Activated CD4-positive, alpha-beta T cell treated with anti-CD3 and anti-CD28 coated beads for 1 hour (primary cell): ENCODE data around the gene XIRP2.
"Not testable (repeated sequence)": the region's sequence is repeated elsewhere in the genome, so short reads cannot be mapped to it uniquely, and the experiment has no call there.

Experiments
- DNase-seq: peaks from one replicate; pipeline ENCODE4 v3.0.0-alpha.2; 2020

Gene XIRP2

DNA sequence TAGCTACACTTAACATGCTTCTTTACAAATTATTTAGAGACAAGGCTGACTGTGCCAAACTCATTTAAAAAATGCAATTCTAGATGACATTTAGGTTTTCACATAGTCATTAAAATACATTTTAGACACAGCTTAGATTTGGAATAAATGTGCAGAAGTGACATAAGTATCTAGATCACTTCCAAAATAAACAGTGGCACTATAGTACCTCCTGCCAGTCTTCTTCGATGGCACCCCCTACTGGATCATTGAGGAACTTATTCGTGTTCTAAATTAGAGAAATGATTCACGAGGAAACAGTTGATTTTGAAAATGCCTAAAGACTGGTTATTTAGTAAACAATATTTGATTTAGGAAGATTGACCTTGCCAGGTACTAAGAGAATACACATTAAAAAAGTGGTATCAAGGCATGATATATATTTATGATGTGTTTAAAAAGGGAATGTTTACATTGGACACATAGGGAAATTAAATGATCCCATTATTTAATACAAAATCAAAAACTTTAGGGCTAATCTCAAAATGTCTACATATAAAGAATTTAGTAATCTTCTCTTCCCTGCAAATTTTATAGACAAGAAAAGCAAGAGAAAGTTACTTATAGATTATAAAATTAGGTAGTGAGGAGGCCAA, 323.9 kb downstream of the XIRP2 start:
- DNase-seq, result no peak

DNA sequence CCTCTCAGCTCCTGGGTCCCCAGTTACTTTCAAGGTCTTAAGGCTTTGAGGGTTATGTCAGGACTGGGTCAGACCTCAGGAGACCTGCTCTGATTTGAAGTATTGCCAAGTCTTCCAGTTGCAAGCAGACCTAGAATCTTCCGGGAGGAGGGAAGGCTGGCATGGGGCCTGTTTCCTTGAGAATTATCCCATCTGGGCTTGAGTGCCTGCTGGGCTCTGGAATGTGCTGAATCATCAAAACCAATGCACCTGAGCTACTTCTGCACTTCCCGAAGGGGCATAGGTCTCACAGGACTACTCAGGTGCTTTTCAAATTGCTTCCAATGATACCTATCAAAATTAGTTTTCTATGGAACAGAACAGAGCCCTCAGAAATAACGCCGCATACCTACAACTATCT, 327.3 kb downstream of the XIRP2 start:
- DNase-seq, result no peak

DNA sequence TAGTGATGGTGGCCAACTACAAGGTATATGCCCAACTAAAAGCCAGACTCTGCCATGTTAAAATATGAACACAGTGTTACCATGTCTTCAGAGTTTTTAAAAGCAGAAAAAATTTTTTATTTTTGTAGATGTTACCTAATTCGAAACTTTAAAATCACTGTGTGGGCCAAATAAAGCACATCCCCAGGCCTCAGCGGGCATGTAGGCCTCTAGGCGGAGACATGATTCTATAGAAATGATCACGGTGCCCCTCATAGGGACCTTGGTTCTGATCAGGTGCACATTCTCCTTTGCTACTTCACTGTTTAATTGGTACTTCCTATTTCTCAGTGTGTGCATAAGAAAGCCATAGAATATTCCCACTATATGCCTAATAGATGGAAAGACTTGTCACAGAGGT, 349.2 kb downstream of the XIRP2 start:
- DNase-seq, result no peak

DNA sequence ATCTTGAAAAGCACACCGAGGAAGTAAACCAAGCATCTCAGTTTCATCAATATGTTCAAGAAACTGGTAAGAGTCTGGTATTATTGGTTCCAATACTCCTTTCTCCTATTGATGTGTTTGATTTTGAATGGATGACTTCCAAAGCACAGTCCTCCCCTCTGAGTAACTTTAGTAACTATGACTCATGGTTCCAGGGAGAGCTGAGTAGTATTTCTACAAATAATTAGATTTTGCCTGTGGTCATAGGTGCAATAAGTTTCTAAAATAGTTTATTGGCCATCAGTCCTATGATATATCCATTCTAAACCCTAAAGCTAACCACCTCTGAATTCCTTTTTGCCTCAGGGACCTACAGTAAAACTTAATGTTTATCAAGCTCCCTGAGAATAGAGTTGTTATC, 352.4 kb downstream of the XIRP2 start:
- DNase-seq, result no peak

DNA sequence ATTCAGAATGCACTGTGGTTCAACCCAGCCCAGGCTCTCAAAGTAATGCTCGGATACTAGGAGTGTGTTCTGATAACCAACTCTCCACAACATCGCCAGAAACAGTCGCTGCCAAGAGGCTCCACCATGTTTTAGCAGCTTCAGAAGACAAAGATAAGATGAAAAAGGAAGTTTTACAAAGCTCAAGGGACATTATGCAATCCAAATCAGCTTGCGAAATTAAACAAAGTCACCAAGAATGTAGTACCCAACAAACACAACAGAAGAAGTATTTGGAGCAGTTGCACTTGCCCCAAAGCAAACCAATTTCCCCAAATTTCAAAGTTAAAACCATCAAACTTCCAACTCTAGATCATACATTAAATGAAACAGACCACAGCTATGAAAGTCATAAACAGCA, 360.9 kb downstream of the XIRP2 start:
- no peak for DNase-seq

DNA sequence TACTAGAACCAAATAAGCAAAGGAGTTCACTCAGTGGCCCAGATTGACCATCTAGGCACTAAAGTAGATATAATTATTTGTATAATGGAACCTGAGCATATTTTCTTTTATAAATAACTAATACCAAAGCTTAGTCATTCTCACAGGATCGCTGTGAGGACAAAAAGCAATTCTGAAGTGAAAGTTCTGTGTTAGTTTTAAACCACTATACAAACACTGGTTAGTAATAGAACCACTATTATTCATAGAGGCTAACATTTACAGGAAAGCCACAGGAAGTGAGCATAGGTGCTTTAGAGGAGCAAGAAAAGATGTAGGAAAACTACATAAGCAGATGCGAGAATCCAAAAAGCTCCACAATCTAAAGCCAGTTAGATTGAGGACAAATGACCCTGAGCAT, 364.7 kb downstream of the XIRP2 start:
- DNase-seq, result no peak

DNA sequence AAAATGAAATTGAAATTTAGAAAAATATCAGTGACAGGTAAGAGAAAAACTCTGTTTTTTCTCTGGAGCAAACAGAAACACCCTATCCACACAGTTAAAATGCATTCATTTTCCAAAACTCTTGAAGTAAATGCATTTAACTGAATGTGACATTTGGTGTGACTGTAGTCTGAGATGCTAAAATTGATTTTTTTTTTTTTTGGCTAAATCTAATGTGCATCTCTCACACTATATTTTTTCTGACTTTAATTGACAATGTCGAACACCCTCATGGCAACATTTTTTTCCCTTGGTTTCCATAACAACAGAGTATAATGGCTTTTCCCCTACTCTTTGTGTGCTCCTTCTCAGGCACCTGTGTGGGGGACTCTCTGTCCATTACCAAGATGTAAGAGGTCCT, 366.4 kb downstream of the XIRP2 start:
- DNase-seq, result no peak

DNA sequence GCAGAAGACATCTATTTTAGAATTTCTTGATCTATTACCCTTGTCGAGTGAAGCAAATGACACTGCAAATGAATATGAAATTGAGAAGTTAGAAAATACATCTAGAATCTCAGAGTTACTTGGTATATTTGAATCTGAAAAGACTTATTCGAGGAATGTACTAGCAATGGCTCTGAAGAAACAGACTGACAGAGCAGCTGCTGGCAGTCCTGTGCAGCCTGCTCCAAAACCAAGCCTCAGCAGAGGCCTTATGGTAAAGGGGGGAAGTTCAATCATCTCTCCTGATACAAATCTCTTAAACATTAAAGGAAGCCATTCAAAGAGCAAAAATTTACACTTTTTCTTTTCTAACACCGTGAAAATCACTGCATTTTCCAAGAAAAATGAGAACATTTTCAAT, 370.4 kb downstream of the XIRP2 start:
- no peak for DNase-seq

DNA sequence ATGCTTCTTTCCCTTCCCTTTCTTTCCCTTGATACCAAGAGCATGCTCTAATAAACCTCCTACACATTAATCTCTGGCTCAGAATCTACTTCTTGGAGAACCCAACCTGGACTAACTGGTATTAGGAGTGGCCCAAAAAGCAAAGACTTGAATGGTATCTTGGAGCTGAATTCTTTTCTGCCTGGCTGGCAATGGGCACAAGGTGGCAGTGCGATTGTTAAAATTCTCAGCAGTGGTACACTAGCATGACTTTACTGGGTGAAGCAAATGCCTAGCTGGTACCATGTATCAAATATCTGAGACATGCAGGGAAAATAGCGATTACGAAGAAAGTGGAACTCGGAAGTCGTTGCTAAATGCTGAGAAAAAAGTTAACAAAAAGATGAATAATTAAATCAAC, 376.1 kb downstream of the XIRP2 start:
- DNase-seq, result no peak

DNA sequence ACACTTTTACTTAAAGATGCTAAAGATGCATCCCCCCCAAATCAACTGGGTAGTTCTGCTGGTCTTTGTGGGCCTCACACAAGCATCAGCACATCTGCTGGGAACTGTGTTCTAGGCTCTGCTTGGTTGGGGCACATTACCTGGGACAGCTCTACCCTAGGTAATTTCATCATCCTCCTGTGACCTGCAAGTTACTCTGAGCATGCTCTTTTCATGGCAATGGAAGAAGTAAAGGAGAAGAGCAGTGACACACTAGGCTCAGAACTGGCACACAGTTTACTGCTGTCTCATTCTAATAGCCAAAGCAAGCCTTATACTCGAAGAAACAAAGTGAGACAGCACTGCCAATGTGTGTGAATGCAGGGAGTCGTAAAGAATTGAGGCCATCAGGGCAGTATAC, 376.7 kb downstream of the XIRP2 start:
- DNase-seq, result no peak

DNA sequence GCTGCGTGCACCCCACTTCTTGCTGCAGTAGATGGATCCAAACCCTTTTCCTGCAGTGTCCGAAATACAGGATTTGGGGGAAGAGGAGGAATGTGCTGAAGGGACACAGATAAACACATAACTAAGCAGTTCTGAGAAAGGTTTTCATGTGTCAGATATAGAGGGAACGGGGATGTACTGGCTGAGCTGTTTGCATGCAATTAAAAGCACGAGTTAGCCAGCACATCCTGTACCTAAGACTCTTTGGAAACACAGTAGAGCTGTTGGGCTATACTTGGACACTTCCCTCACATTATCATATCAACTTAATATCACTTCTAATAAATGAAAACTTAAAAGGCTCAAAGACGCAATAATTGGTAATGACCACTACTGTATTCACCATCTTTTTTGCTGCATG, 377.4 kb downstream of the XIRP2 start:
- DNase-seq, result no peak

DNA sequence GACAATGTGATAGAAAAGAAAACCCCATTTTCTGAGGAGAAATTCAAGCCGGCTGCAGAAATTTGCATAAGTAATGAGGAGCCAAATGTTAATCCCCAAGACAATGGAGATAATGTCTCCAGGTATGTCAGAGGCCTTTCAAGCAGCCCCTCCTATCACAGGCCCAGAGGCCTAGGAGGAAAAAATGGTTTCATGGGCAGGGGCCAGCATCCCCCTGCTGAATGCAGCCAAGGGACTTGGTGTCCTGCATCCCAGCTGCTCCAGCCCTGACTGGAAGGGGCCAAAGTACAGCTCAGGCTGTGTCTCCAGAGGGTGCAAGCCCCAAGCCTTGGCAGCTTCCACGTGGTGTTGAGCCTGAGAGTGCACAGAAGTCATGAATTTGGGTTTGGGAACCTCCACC, 380.0 kb downstream of the XIRP2 start:
- not testable (repeated sequence) for DNase-seq

DNA sequence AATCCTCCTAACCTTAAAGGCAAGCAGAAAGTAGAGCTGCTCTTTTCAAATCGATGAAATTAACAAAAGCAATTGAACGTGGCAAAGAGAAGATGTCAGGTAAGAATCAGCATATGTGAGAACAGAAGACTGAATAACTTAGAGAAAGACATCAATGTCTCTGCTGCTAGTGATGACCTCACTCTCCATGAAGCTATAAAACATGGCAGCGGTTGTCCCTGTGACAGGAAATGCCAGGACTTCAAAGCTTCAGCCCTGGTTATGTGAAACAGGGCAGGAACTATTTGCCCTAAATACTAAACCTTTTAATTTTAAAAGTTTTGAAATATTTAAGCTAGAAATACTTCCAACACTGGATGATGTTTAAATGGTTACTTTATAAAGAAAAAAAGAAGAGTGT, 383.7 kb downstream of the XIRP2 start:
- no peak for DNase-seq

DNA sequence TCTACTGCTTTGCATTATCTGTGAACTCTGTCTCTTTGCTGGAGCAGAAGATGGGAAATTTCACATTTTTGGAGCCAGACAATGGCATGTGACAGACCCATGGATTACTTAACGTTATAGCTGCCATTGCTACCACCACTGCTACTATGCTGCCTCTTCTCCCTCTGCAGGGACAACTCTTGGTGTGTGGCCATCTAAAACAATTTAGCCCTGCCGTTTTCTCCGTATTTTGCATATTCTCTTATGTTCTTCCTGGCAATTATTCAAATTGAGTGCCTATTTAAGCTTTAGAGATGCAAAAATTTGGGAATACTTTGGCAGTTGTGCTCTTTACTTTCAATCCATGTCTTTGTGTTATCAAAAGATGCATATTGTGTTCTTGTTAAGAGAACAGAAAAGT, 386.8 kb downstream of the XIRP2 start:
- no peak for DNase-seq

DNA sequence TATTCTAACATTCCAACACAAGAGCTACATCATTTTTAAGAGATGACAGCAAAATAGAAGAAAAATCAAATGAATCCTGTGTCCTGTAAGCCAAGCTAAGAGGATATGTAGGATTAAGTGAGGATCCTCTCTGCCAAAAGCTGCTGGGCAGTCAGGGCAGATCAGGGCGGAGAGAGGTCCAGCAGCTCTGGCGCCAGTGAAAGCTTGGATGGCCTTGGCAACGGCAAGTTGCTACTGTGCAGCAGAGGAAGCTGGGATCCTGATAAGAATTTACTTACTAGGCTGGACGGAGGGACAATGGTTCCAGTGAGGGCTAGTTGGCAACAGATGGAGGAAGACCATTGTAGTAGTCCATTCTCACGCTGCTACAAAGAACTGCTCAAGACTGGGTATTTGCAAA, 391.5 kb downstream of the XIRP2 start:
- no peak for DNase-seq

DNA sequence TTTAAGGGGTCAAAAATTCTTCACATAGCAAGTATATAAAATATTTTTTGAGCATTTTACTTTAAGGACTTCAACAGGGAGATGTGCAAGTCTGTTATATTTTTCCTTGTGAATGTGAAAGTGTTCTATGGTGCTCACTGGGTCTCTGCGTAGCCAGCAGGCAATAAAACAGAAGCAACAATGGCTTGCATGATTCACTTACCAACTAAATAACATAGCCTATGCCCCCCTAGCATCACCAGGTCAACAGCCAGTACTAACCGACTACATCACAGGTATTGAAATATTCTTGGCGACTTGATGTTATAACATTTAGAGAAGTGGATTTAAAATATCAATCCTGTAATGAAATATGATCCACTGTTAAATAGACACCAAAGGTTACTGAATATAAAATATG, 398.9 kb downstream of the XIRP2 start:
- DNase-seq, result no peak

DNA sequence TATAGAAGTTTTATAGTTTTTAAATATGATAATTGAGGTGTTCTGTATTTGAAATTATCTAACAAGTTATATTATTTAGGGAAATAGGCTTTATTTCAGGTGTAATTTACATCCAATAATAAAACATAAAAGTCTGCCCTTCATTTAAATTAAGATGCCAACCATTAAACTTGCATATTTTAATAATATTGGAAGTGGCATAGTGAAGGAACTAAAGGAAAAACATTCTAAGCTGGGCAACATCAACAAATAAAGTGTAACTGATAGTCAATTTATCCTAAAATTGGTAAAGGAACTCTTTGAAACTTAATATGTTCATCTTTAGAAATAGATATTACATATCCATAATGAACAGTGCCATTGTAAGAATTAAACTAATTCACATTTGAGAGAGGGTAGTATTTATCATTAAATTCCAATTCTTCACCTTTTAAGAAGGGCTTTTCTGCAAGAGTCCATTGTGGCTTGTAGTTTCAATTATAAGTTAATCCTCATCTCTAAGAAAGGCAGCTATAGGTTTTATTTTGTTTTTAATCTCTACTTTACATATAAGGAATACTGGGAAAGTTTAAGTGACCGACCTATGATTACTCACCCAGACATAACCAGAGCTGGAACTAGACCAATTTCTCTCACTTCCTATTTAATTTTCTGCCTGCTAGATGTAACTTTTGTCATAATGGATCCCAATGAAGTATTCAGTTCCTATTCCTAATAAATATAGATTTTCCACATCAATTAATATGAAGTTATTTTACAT, 401.6 kb downstream of the XIRP2 start:
- no peak for DNase-seq

DNA sequence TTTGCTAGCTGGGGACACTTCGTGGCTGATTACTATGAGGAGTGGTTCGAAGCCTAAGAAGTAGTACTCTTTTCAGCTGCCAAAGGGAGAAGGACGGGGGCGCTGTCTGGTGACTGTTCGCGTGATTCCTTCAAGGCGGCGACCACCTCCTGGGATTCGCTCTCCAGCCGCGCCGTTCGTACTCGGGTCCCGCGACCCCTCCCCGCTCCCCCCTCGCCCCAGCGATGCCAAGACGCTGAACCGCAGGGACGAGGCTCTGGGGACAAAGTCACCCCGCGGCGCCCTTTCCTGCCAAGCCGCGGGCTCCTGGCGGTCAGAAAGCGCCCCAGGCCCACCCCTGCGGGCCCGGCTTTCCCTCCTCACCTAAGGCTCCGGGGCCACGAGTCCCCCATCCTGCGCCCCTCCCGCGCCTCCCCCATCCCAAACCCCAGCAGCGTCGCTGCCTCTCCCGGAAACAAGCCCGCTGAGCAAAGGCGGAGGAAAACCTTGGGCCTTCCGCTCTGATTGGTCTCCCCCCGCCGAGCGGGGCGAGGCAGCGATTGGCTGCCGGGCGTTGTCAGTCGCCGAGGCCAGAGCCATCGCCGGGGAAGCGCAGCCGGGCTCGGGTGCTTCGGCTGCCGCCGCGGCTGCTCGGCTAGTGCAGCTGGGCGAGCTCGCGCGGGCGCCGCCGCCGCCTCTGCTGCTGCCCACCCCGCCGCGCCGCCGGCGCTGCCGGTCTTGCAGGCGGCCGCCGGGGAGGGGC, 404.3 kb downstream of the XIRP2 start, which contains the start of gene B3GALT1:
Gene B3GALT1 (plus strand): TSS at position 572 of the 742 bp plus-strand sequence.
- DNase-seq, result no peak

DNA sequence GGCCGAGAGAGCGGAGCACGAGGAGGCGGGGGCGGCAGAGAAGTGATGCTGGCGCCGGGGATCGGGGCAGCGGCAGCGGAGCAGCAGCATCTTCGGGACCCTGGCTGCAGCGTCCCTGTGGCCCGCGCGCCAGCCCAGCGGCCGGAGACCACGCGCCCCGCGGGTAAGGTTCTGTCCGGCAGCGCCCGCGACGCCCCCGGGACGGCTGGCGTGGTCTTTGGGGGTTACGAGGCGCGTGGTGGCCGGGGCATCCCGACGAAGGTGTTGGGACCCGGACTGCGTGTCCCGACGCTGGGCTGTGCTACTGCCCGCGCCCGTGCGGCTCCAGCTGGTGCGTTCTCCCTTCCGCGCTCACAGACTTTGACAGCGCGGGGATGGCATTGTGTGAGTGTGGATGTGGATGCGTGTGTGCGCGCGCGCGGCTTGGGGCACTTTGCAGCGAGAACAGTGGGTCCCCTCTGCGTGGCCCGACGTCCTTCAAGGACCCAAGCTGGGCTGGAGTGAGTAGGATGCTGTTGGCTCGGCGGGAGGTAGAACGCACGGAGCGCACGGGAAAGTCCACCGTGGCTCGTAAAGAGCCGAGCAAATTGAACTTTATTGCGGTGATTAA, 405.0 kb downstream of the XIRP2 start:
- DNase-seq, result no peak

DNA sequence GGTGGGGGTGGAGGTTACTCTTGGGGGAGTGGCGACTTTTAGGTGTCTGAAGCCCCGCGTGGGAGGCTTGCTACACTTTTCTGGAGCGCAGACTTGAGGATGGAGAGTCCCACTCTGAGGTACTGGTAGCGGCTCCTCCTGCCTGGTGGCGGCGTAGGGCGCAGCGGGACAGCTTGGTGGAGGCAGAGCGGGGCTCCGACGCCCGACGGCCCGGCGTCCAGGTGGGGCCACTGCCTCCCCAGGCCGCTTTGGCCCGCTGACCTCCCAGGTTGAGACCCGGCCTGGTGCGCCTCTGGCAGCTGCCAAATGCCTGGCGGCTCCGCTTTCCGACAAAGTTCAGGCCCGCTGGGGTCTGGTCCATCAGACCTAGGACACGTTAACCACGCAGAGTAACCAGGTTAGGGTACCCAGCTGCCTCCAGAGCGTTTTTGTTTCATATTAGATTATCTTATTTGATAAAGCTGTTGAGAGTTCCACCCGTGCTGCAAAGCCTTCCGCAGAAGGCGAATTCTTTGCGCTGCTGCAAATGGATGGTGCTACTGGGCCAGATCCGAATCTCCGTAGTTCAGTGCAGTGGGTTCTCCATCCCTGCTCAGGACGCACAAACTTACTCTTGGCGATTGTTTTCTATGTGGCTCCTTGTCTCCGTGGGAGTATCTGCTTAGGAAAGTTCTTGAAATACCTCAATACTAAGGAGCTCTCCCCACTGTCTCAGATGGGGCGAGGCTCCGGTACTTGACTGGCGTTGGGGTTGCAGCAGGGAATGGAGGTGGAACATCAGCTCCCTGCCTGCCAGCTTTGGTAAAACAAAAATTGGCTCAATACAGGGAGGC, 405.9 kb downstream of the XIRP2 start:
- DNase-seq, result no peak

DNA sequence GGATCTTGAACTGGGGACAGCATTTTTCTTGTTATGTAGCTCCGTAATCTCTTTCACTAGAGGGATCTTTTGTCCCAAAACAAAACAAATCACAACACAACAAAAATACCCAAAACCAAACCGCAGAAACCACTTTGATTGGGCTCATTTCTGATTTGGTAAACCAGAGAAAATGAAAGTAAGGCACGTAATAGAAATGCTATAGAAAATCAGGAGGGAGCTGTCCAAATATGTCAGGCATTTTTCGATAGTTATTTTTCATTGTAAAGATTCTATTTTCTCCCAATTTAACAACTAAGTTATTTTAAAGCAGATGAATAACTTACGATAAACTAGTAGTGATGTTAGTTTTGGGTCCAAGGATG, 406.5 kb downstream of the XIRP2 start:
- DNase-seq, result no peak

DNA sequence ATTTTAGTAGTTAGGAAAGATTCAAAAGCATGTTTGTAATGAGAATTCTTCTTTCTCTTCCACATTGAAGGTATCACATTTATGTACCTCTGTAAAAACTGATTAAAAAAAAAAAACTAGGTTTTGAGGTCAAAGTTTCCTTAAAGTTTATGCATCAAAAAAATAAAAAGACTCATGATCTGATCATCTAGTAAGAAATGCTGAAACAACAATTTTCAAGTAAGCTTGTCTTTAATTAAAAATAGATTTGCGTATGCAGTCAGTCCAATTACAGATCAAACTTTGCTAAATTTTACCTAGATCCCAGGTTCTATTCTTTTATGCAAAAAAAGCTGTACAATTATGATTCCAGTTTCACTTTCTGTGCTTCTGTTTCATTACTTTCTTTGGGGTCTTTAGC, 409.0 kb downstream of the XIRP2 start:
- no peak for DNase-seq

DNA sequence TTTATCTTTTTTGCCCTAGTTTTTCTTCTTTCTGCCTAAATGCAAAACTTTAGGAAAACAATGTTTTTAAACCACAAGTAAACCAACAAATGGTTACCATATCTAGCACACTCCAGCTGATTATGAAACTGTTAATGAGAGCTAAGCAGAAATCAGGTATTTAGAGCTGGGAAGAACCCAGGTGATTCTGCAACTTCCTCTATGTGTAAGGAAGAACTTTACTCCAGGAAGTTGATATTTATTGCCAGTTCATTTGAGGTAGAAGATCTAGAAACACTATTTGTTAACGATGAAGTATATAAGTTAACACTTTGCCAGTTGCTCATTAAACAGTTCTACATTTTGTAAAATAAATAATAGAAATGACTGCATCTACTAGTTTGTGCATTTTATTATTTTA, 409.7 kb downstream of the XIRP2 start:
- DNase-seq, result no peak
